Fibroblast of villous mesenchyme (primary cell): ENCODE data around the gene IGF1R. TPM values are rescaled to one million over a fixed set of nuclear protein-coding genes. Genes with fewer than 3 reads are reported as not detected.
A peak's percentile ranks its signal among the peaks of the same experiment; 100 is the strongest.

ENCODE experiments used
- DNase-seq: peaks from one replicate; pipeline ENCODE4 v3.0.0-alpha.2; 2010; ENCODE audit warnings: low read depth
- H3K4me3 ChIP-seq: 2 replicates; pipeline ENCODE4 v1.5.1; 2011; ENCODE audit warnings: low read depth, mild to moderate bottlenecking, low read length
- total RNA-seq: library from RNA; depleted of rRNA; stranded (reverse); fragments of >200 nt; gene quantifications from 2 replicates; pipeline ENCODE4 v1.2.3, GENCODE V29; 2012
- TF ChIP-seq, protein P1 (sequence below): IDR thresholded peaks from 2 replicates; pipeline ENCODE4 v1.5.1; 2012; ENCODE audit warnings: low read depth, mild to moderate bottlenecking, low read length; ENCODE audit not compliant: insufficient read depth

The IGF1R gene
- total RNA-seq, 1 donor, result 19.4 TPM

GRCh38 chr15:98740963-98741362 lies 92.6 kb downstream of the IGF1R start:
- TF ChIP-seq, protein P1, sequence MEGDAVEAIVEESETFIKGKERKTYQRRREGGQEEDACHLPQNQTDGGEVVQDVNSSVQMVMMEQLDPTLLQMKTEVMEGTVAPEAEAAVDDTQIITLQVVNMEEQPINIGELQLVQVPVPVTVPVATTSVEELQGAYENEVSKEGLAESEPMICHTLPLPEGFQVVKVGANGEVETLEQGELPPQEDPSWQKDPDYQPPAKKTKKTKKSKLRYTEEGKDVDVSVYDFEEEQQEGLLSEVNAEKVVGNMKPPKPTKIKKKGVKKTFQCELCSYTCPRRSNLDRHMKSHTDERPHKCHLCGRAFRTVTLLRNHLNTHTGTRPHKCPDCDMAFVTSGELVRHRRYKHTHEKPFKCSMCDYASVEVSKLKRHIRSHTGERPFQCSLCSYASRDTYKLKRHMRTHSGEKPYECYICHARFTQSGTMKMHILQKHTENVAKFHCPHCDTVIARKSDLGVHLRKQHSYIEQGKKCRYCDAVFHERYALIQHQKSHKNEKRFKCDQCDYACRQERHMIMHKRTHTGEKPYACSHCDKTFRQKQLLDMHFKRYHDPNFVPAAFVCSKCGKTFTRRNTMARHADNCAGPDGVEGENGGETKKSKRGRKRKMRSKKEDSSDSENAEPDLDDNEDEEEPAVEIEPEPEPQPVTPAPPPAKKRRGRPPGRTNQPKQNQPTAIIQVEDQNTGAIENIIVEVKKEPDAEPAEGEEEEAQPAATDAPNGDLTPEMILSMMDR, result no peak
- DNase-seq, result no peak
- H3K4me3 ChIP-seq, result no peak overlapping the region

GRCh38 chr15:98743177-98743576 lies 94.8 kb downstream of the IGF1R start:
- DNase-seq, result no peak
- no peak overlapping the region for H3K4me3 ChIP-seq
- TF ChIP-seq, protein P1, result no peak

DNA sequence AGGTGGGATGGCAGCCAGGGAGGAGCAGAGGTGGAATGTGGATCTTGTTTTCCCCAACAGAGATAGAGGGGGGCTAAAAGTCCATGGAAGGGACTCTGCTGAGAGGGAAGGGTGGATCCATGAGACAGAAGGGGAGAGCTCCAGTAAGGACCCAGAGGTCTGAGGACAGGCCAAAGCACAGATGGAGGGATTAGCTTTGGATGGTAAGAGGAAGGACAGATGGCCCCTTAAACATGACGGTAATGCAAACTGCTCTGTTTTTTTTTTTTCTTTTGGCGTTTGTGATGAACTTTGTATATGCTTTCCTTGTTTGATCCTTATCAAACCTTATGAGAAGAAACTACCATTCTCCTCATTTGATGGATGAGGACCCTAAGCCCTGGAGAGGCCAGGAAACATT lies 96.2 kb downstream of the IGF1R start:
- TF ChIP-seq, protein P1, result no peak
- no peak overlapping the region for H3K4me3 ChIP-seq
- DNase-seq, result peak; percentile 69

DNA sequence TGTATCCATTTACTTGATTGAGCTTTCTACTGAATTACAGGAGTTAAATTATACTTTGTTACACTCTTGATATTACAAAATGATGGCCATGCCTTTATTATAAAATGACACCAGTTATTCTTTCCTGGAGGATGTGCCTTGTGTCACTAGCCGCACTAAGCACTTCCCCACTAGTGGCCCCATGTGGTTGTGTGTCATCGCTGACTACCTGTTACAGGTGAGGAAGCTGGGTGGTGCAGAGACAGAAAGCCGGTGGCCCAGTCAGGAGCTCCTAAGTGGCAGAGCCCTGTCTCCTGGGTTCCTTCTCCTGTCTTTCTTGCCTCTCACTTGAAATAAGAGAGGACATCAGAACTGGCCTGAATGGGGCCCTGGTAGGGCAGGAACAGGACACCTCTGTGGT lies 96.8 kb downstream of the IGF1R start:
- TF ChIP-seq, protein P1, result no peak

GRCh38 chr15:98745650-98746374 lies 97.5 kb downstream of the IGF1R start:
- DNase-seq, result peak; percentile 36
- TF ChIP-seq, protein P1, result no peak
- H3K4me3 ChIP-seq, result no peak overlapping the region

More for the DNA sequence above, 96.8 kb downstream of the IGF1R start:
- no peak overlapping the region for H3K4me3 ChIP-seq
- DNase-seq, result no peak

DNA sequence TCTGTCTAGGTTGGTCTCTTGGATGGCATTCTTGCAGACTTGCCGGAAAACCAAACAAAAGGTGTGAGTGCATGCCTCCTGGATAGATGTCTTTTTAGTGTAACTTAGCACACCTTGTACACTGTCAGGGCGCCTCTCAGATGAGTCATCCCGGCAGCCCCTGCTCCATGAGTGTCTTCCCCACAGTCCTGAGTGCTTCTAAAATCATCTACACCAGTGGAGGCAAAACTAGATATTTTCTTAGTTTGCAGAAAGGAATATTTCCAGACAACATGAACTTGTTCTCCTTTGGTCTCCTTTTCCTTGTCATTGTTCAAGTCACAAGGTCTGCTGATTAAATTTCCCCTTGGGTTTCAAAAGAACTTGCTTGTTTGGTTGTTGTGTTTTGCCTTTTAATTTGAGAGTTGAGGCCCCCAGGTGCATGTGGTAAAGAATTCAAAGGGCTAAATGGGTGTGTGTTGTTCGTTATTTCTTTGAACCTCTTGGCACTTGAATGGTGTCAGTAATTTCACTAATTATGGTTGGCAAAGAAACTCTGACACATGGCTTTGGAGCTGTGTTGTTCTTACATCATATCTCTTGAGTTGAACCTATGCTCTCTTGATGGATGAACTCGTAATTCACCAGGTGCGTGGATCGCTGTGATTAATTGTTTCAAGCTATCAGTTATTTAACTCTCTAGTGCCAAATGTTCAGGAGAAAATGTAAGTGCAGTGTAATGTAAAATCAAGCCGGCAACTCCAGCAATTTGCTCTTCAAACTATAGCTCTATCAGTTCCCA lies 98.2 kb downstream of the IGF1R start:
- H3K4me3 ChIP-seq, result no peak overlapping the region
- TF ChIP-seq, protein P1, result no peak
- no peak for DNase-seq
